IMR-90 (cell line): Measurements from ENCODE around the gene GPAM. TPM values are rescaled to one million over a fixed set of nuclear protein-coding genes. Genes with fewer than 3 reads are reported as not detected.

Experiments used
- ATAC-seq: fragments of 200-7000 bp; cut with Tn5 transposase; 2 replicates; pipeline ENCODE4 v1.9.1; 2020; ENCODE audit warnings: low read depth, mild to moderate bottlenecking, moderate library complexity
- BruUV-seq: library from RNA; stranded (reverse); fragments of 400-500 nt; replicated peaks from 2 replicates; lab custom pipeline; 2021; lab: Mats Ljungman, UMichigan
- CTCF ChIA-PET: fragments of 300-600 bp; formaldehyde crosslinking; extraction: SDS; loops from one replicate; lab custom pipeline; 2021; ENCODE audit warnings: antibody characterized with exemption; lab: Yijun Ruan, JAX
- POLR2A ChIA-PET: fragments of 300-600 bp; sonication (Branson Sonifier 250); formaldehyde crosslinking; loops from one replicate; lab custom pipeline; 2022; ENCODE audit warnings: antibody characterized with exemption; ENCODE audit not compliant: unreplicated experiment; lab: Charles Lee
- DNase-seq: peaks from one replicate; pipeline ENCODE4 v3.0.0; 2013
- H2AFZ ChIP-seq: replicated peaks from 2 replicates; pipeline ENCODE3; 2013; ENCODE audit warnings: low read length, mild to moderate bottlenecking; ENCODE audit not compliant: poor library complexity
- H2AK5ac ChIP-seq: 2 replicates; pipeline ENCODE4 v1.6.1; 2013; ENCODE audit warnings: low read depth, low read length, inconsistent platforms
- H2AK9ac ChIP-seq: replicated peaks from 2 replicates; pipeline ENCODE3; 2013; ENCODE audit warnings: mild to moderate bottlenecking, low read depth, low read length, moderate library complexity; ENCODE audit not compliant: poor library complexity
- H2BK120ac ChIP-seq: 2 replicates; pipeline ENCODE4 v1.6.1; 2013; ENCODE audit warnings: low read depth, low read length, inconsistent platforms
- H2BK15ac ChIP-seq: 3 replicates; pipeline ENCODE4 v1.6.1; 2013; ENCODE audit warnings: low read depth, low read length, inconsistent platforms
- H2BK20ac ChIP-seq: 2 replicates; pipeline ENCODE4 v1.6.1; 2013; ENCODE audit warnings: low read depth, mild to moderate bottlenecking, inconsistent platforms, low read length, moderate library complexity
- H2BK5ac ChIP-seq: 2 replicates; pipeline ENCODE4 v1.6.1; 2013; ENCODE audit warnings: mild to moderate bottlenecking, low read depth, low read length, inconsistent platforms; ENCODE audit not compliant: poor library complexity, severe bottlenecking
- H3K14ac ChIP-seq: replicated peaks from 2 replicates; pipeline ENCODE4 v1.6.1; 2013; ENCODE audit warnings: low read depth, low read length, inconsistent platforms
- H3K18ac ChIP-seq: 2 replicates; pipeline ENCODE4 v1.6.1; 2013; ENCODE audit warnings: low read depth, low read length, control low read depth
- H3K23ac ChIP-seq: 2 replicates; pipeline ENCODE4 v1.6.1; 2013; ENCODE audit warnings: low read depth, low read length, inconsistent platforms
- H3K27ac ChIP-seq: 2 replicates; pipeline ENCODE4 v1.5.1; 2013; ENCODE audit warnings: mild to moderate bottlenecking, control low read depth, low read length; ENCODE audit not compliant: insufficient read depth
- H3K27me3 ChIP-seq: 2 replicates; pipeline ENCODE4 v1.6.1; 2013; ENCODE audit warnings: low read length; ENCODE audit not compliant: control insufficient read depth, insufficient read depth
- H3K36me3 ChIP-seq: 2 replicates; pipeline ENCODE4 v1.6.1; 2013; ENCODE audit warnings: low read length, mixed read lengths; ENCODE audit not compliant: control insufficient read depth, insufficient read depth
- H3K4ac ChIP-seq: 2 replicates; pipeline ENCODE4 v1.6.1; 2013; ENCODE audit warnings: low read depth, low read length, inconsistent platforms
- H3K4me1 ChIP-seq: 2 replicates; pipeline ENCODE4 v1.6.1; 2013; ENCODE audit warnings: low read length, mixed read lengths; ENCODE audit not compliant: control insufficient read depth, insufficient read depth
- H3K4me2 ChIP-seq: 2 replicates; pipeline ENCODE4 v1.6.1; 2013; ENCODE audit warnings: low read depth, mild to moderate bottlenecking, control low read depth, low read length, moderate library complexity
- H3K4me3 ChIP-seq: 2 replicates; pipeline ENCODE4 v1.5.1; 2013; ENCODE audit warnings: low read depth, mild to moderate bottlenecking, control low read depth, low read length, moderate library complexity; ENCODE audit not compliant: insufficient read depth
- H3K56ac ChIP-seq: 2 replicates; pipeline ENCODE4 v1.6.1; 2013; ENCODE audit warnings: low read length, inconsistent platforms; ENCODE audit not compliant: insufficient read depth; ENCODE audit errors: extremely low read depth
- H3K79me1 ChIP-seq, 2 experiments: 2 replicates each; pipeline ENCODE4 v1.6.1; 2013; ENCODE audit warnings: low read length in 2 of 2, inconsistent platforms in 1 of 2, low read depth in 1 of 2
- H3K9ac ChIP-seq: 2 replicates; pipeline ENCODE4 v1.6.1; 2013; ENCODE audit warnings: low read depth, low read length, control low read depth
- H3K9me1 ChIP-seq: 2 replicates; pipeline ENCODE4 v1.6.1; 2013; ENCODE audit warnings: low read length, inconsistent platforms; ENCODE audit not compliant: insufficient read depth
- H3K9me3 ChIP-seq: 2 replicates; pipeline ENCODE4 v1.6.1; 2013; ENCODE audit warnings: low read length; ENCODE audit not compliant: control insufficient read depth, insufficient read depth
- H4K20me1 ChIP-seq: 2 replicates; pipeline ENCODE4 v1.6.1; 2013; ENCODE audit warnings: low read length, inconsistent platforms; ENCODE audit not compliant: insufficient read depth
- H4K5ac ChIP-seq: 2 replicates; pipeline ENCODE4 v1.6.1; 2013; ENCODE audit warnings: mild to moderate bottlenecking, low read depth, low read length, control low read depth
- H4K8ac ChIP-seq, 2 experiments: 2 replicates each; pipeline ENCODE4 v1.6.1; 2013; ENCODE audit warnings: low read depth in 2 of 2, low read length in 2 of 2, control low read depth in 1 of 2, inconsistent platforms in 1 of 2
- H4K91ac ChIP-seq: 2 replicates; pipeline ENCODE4 v1.6.1; 2013; ENCODE audit warnings: low read depth, low read length, inconsistent platforms; ENCODE audit not compliant: insufficient read depth
- CEBPB ChIP-seq: IDR thresholded peaks from 2 replicates; pipeline ENCODE4 v1.6.1; 2012; ENCODE audit warnings: low read depth, low read length, improper control_type of control experiment
- CHD1 ChIP-seq: IDR thresholded peaks from 2 replicates; pipeline ENCODE4 v1.6.1; 2012; ENCODE audit warnings: low read depth, low read length, improper control_type of control experiment
- FOS ChIP-seq: fragments of 150-350 bp; IDR thresholded peaks from 2 replicates; pipeline ENCODE4 v1.6.1; 2016; ENCODE audit warnings: low read depth, low read length
- MAFK ChIP-seq: IDR thresholded peaks from 2 replicates; pipeline ENCODE4 v1.6.1; 2012; ENCODE audit warnings: low read depth, low read length, improper control_type of control experiment
- MAZ ChIP-seq: IDR thresholded peaks from 2 replicates; pipeline ENCODE4 v1.6.1; 2012; ENCODE audit warnings: low read depth, mild to moderate bottlenecking, low read length, improper control_type of control experiment, moderate library complexity, borderline replicate concordance
- NFE2L2 ChIP-seq: fragments of 150-350 bp; IDR thresholded peaks from 2 replicates; pipeline ENCODE4 v1.6.1; 2016; ENCODE audit warnings: low read depth, mild to moderate bottlenecking, low read length
- POLR2A ChIP-seq: IDR thresholded peaks from 2 replicates; pipeline ENCODE4 v1.6.1; 2012; ENCODE audit warnings: mild to moderate bottlenecking, low read depth, low read length
- RAD21 ChIP-seq: IDR thresholded peaks from 2 replicates; pipeline ENCODE4 v1.6.1; 2012; ENCODE audit warnings: low read length, improper control_type of control experiment
- RFX5 ChIP-seq: IDR thresholded peaks from 2 replicates; pipeline ENCODE4 v1.8.0; 2012; ENCODE audit warnings: low read depth, mild to moderate bottlenecking, low read length, moderate library complexity
- SMC3 ChIP-seq: fragments of 150-350 bp; IDR thresholded peaks from 2 replicates; pipeline ENCODE4 v1.6.1; 2016; ENCODE audit warnings: low read depth, mild to moderate bottlenecking, antibody characterized with exemption, low read length, moderate library complexity
- WGBS, 2 experiments: methylation state at CpG; one replicate each; pipeline versions ENCODE4 v1.1.5 to v1.1.7; 2013; ENCODE audit warnings: missing lambda C conversion rate in 2 of 2; ENCODE audit not compliant: insufficient read length in 1 of 2; ENCODE audit errors: extremely low coverage in 2 of 2; 5-methylcytosine and 5-hydroxymethylcytosine counted together
- dilution Hi-C: fragments of 300-500 bp; cut with HindIII; formaldehyde crosslinking; loops from one replicate; pipeline ENCODE4 v1.14.3; 2018; ENCODE audit warnings: low sequenced_read_pairs; ENCODE audit not compliant: unreplicated experiment
- in situ Hi-C: fragments of 300-500 bp; cut with MboI; formaldehyde crosslinking; loops from 3 replicates; pipeline ENCODE4 v1.14.3; 2019; ENCODE audit warnings: low sequenced_read_pairs, inconsistent platforms, mixed read lengths
- intact Hi-C: fragments of 100-400 bp; cut with micrococcal nuclease; formaldehyde crosslinking; loops from 2 replicates; pipeline ENCODE4 v1.10.0; 2022
- polyA plus RNA-seq, 3 experiments: library from polyadenylated mRNA; depleted of rRNA; stranded (reverse); fragments of >200 nt; gene quantifications; 2 replicates each; pipeline ENCODE4 v1.2.3, GENCODE V29; 2012; ENCODE audit warnings: low replicate concordance in 1 of 3
- total RNA-seq: library from RNA; depleted of rRNA; stranded (reverse); fragments of >200 nt; gene quantifications from 2 replicates; pipeline ENCODE4 v1.2.3, GENCODE V29; 2012
- TF ChIP-seq, protein P1 (sequence below): conservative IDR thresholded peaks from 2 replicates; pipeline ENCODE4 v1.5.1; 2012; ENCODE audit warnings: mild to moderate bottlenecking, low read depth, low read length, improper control_type of control experiment

The GPAM gene
- total and polyA plus RNA-seq, 2 of the 4 experiments (the other 2 are of a cell fraction): 3.5 to 11.5 TPM

GRCh38 chr10:112210666-112211065, 27.1 kb upstream of the GPAM start:
- no peak overlapping the region for H2AK9ac ChIP-seq
- no peak overlapping the region for H2BK15ac ChIP-seq
- H3K36me3 ChIP-seq: no peaks in the 10 kb centered on the region
- no peak overlapping the region for H2AFZ ChIP-seq
- no peak overlapping the region for H3K27ac ChIP-seq
- BruUV-seq: no TSS peak
- POLR2A ChIA-PET: no interaction called here
- H2BK5ac ChIP-seq: no peak overlapping the region
- H2AK5ac ChIP-seq: no peak overlapping the region
- WGBS, 2 experiments: no CpG with 5 or more reads among the region's 4 CpGs
- no peaks in the 10 kb centered on the region for H3K9me3 ChIP-seq
- in situ Hi-C loops (no loop called here), intact Hi-C loops (no loop called here), dilution Hi-C loops (no loop called here)
- no peak overlapping the region for H3K56ac ChIP-seq
- no peak overlapping the region for H4K5ac ChIP-seq
- no peak overlapping the region for H3K23ac ChIP-seq
- CTCF ChIA-PET: no interaction called here
- ATAC-seq: no peak
- H3K4ac ChIP-seq: no peak overlapping the region
- no peak overlapping the region for H2BK20ac ChIP-seq
- H4K20me1 ChIP-seq: no peaks in the 10 kb centered on the region
- no peak overlapping the region for H3K4me2 ChIP-seq
- no peaks in the 10 kb centered on the region; the same call in none of the 2 replicates for H3K4me1 ChIP-seq
- TF ChIP-seq CEBPB (no peak), MAZ (no peak), RAD21 (no peak), SMC3 (no peak), NFE2L2 (no peak), RFX5 (no peak), MAFK (no peak), FOS (no peak), POLR2A (no peak), CHD1 (no peak)
- TF ChIP-seq, protein P1, sequence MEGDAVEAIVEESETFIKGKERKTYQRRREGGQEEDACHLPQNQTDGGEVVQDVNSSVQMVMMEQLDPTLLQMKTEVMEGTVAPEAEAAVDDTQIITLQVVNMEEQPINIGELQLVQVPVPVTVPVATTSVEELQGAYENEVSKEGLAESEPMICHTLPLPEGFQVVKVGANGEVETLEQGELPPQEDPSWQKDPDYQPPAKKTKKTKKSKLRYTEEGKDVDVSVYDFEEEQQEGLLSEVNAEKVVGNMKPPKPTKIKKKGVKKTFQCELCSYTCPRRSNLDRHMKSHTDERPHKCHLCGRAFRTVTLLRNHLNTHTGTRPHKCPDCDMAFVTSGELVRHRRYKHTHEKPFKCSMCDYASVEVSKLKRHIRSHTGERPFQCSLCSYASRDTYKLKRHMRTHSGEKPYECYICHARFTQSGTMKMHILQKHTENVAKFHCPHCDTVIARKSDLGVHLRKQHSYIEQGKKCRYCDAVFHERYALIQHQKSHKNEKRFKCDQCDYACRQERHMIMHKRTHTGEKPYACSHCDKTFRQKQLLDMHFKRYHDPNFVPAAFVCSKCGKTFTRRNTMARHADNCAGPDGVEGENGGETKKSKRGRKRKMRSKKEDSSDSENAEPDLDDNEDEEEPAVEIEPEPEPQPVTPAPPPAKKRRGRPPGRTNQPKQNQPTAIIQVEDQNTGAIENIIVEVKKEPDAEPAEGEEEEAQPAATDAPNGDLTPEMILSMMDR: no peak
- H3K79me1 ChIP-seq: no peaks in the 10 kb centered on the region
- H3K18ac ChIP-seq: no peak overlapping the region
- H4K91ac ChIP-seq: no peak overlapping the region
- H4K8ac ChIP-seq: no peak overlapping the region
- no peak overlapping the region for H2BK120ac ChIP-seq
- DNase-seq: no peak
- H3K4me3 ChIP-seq: no peak overlapping the region
- 0 out of 2 replicates have a peak, but pooled peaks cover 4% of the 10 kb centered on the region for H3K9me1 ChIP-seq
- H3K27me3 ChIP-seq: peaks cover 2% of the 10 kb centered on the region
- no peak overlapping the region for H3K9ac ChIP-seq
- no peak overlapping the region for H3K14ac ChIP-seq
